ENCODE results near the gene SEMA3B.
"Not testable (repeated sequence)": the region's sequence is repeated elsewhere in the genome, so short reads cannot be mapped to it uniquely, and the experiment has no call there.

The SEMA3B gene

DNA sequence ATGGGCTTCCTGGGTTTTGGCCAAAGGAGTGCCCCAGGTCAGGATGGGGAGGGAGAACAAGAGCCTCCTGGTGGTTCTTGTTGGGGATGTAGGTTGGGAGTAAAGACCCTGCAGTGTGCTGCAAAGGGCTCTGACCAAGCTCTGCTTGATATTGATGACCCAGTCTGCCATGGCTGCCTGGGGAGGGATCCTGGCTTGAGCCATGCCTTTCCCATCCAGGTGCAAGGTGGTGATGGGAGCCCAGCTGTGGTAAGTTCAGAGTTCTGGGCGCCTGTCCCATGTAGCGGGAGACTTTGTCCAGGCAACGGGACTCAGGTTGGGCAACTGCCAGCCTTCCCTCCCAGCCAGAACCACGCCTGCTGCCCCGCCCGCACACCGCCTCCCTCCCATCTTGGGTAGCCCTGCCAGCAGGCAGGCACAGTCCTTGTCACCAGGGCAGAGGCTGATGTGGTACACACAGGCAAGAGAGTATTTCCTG lies 30.4 kb upstream of the SEMA3B start:
- no peak for ATAC-seq

DNA sequence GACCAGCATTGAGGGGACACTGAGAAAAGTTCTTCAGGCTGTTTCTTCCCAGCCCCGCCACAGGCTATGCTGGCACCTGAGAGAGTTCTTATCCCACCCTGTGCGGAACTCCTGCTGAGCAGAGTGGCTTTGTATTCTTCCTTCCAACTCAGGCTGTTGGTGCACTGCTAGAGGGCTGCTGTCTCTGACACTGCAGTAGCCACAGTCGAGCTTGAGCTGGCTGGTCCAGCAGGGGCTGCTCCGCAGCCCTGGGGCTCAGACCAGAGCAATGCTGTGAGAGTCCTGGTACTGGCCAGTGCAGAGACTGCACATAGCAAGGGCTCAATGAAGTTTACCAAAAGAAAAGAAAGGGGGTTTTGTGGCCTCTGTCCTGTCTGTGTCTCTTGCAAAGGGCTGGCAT lies 29.3 kb upstream of the SEMA3B start:
- no peak for ATAC-seq

- ATAC-seq: no peak
Measured at GRCh38 chr3:50241163-50241562, 27.8 kb upstream of the SEMA3B start.

GRCh38 chr3:50241713-50242380 lies 27.1 kb upstream of the SEMA3B start:
- no peak for ATAC-seq

- ATAC-seq: no peak
Measured at GRCh38 chr3:50242381-50242770, 26.6 kb upstream of the SEMA3B start.

GRCh38 chr3:50242851-50243542 lies 25.9 kb upstream of the SEMA3B start:
- no peak for ATAC-seq

- no peak for ATAC-seq
Measured at GRCh38 chr3:50243543-50243895, 25.4 kb upstream of the SEMA3B start.

DNA sequence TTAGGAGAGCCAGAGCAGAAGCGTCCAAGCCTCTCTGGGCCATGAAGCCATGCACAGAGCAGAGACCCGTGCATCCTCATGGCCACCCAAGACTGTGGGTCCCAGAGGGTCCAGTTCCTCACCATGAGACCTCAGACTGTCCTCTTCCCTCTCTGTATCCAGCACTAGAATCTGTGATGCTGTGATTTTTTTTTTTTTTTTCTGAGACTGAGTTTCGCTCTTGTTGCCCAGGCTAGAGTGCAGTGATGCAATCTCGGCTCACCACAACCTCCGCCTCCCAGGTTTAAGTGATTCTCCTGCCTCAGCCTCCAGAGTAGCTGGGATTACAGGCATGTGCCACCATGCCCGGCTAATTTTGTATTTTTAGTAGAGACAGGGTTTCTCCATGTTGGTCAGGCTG lies 24.1 kb upstream of the SEMA3B start:
- not testable (repeated sequence) for ATAC-seq

DNA sequence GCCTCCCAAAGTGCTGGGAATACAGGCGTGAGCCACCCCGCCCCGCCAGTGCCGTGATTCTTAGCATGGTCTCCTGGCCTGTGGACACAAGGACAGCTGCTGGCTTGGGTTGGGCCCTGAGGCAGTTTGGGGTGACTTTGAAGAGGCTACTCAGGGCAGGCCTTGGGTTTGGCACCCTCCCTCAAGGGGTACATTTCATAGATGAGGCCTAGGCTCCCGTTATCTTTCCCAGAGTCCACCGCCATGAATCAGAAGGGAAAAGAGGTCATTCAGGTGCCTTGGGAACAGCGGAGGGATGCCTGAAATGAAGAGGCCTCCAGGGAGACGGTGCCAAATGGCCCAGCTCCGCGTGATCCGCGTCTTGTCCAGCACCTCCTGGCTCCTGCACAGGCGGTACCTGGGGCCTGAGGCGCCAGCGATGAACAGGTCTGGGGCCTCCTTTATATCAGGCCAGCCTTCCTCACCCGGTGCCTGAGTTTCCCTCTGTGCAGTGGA lies 23.6 kb upstream of the SEMA3B start:
- ATAC-seq: no peak

- peak; percentile 79 to 84 for ATAC-seq
Measured at GRCh38 chr3:50245831-50246516, 23.0 kb upstream of the SEMA3B start.

DNA sequence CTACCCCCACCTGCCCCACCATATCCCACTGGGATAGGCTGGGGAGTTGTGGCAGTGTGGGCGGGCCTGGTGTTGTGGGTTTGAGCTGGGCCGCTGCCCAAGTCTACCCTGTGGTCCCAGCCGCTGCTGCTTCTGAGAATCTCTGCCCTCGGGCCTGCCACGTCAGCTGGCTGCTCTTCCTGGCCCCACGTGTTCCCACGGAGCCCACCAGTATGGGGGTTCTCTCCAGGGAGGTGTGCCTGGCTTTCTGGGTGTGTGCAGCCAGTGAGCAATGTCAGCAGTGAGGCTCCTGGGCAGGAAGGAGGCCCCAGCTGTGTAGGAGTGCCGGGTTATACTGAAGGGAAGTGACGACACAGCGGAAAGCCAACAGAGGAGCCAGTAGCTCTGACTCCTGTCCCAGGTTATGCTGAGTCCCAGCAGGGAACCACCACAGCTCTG lies 22.4 kb upstream of the SEMA3B start:
- peak; percentile 89 to 90 for ATAC-seq

GRCh38 chr3:50248387-50248786 lies 20.6 kb upstream of the SEMA3B start:
- ATAC-seq: no peak

DNA sequence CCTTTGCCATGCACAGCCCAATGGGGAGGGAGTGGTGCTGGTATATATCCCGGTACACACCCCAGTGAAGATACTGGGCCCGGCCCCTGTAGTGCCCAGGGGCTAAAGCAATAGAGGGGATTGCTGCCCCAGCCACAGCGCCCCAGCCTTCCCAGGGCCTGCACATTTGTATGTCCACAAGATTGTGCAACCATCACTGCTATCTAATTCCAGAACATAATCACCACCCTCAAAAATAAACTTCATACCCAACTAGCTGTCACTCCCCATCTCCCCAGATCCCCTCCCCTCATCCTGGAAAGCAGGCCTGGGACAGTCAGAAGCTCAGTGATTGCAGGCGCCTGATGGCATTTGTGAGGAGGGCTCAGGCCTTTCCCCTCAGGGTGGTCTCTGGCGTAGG lies 19.5 kb upstream of the SEMA3B start:
- ATAC-seq: no peak

DNA sequence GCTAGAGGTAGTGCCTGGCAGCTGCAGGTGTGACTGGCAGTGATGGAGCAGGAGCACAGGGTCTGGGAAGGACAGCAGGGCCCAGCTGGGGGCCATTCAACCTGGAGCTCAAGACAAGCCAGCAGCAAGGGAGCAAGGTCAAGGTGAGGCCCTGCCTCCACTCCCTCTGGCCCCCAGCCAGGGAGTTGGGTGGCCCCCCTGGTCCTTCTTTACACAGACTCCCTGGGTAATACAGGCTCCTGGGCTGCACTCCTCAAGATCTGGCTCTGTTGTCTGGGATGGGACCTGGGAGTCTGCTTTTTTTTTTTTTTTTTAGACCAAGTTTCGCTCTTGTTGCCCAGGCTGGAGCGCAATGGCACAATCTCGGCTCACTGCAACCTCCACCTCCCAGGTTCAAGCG lies 18.4 kb upstream of the SEMA3B start:
- no peak for ATAC-seq

- ATAC-seq: peak; percentile 44 to 45
Measured at GRCh38 chr3:50251220-50251619, 17.7 kb upstream of the SEMA3B start.

DNA sequence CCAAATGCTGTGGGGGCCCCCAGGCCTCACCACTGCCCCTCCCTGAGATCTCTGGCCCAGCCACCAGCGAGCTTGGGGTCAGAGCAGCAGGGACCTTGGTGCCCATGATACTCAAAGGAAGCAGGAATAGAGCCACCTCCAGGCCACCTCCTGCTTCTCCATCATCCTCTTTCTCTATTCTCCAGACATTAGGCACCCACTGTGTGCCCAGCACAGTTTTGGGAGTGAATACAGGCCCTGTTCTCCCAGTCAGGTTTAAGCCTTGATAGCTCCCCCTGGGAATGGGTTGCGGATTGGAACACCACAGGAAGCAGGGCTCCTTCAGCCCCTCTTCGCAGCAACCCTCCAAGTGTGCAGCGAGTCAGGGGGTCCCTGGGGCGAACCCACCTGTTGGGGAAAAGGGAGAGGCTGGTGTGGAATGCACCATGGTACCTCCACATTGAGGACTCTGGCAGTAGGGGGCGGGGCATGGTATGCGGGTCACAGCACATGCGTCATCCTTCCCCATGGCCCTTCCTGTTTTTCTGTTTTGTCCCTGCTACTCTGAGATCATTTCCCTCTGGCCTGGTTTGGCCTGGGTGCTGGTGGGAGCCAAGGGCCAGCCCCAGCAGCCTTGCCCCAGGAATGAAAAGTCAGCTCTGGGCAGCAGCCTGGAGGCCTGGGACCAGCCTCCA lies 14.2 kb upstream of the SEMA3B start:
- ATAC-seq: no peak

DNA sequence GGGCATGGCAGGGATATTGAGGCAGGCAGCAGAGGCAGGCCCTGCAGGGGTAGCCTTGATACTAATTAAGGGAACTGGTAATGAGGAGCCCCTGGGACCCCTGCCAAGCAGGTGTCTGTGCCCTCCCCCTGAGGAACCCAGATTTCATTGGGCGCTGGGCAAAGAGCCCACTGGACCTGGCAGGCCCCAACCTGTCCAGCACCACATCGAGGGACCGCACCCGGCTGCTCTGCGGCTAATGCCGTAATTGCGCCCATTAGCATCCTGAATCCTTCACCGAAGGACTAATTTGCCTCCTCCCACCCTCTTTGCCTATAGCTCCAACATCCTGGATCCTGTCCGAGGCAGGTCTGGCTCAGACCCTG lies 13.7 kb upstream of the SEMA3B start:
- no peak for ATAC-seq

DNA sequence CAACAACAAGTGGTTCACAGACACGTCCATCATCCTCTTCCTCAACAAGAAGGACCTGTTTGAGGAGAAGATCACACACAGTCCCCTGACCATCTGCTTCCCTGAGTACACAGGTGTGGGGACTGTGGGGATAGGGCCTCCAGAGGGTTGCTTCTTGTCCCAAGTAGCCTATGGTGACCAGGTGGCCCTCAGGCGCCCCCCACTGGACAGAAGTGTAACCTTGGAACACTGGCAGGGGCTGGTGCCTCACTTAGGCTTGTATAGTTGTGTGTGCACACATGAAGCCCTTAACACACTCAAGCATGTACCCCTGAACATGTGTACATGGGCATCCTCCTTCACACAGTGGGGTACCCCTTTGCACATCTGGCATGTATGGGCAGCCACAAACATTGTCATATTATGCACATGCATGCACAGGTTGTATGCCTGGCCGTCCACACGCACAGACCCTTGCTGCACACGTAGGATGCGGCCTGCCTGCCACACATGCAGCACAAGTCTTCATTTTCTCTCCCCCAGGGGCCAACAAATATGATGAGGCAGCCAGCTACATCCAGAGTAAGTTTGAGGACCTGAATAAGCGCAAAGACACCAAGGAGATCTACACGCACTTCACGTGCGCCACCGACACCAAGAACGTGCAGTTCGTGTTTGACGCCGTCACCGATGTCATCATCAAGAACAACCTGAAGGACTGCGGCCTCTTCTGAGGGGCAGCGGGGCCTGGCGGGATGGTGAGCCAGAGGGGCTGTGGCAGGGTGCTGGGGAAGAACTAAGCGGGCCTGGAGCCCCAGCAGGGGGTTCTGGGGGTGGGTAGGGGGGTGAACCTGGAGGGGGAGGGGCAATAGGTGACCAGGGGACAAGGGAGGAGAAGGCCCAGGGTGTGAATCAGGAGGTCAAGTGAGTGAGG lies 11.7 kb upstream of the SEMA3B start:
- ATAC-seq: no peak

DNA sequence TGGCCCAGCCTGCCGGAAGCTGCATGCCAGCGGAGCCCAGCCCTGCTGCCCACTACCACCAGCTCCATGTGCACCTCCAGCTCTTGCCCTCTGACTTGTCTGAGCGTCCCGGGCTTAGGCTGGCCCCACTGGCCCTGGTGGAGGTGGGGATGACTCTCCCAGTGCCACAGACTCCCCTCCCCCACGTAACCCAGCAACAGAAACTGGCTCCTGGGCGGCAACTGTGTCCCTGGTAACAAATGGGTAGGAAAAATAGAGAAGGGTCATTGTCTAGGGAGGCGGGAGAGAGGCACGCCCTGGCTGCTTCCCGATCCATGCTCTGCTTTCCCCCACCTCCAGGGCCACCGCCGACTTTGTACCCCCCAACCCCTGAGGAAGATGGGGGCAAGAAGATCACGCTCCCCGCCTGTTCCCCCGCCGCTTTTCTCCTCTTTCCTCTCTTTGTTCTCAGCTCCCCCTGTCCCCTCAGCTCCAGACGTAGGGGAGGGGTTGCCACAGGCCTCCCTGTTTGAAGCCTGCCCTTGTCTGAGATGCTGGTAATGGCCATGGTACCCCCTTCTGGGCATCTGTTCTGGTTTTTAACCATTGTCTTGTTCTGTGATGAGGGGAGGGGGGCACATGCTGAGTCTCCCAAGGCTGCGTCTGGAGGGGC lies 10.8 kb upstream of the SEMA3B start:
- ATAC-seq: no peak

DNA sequence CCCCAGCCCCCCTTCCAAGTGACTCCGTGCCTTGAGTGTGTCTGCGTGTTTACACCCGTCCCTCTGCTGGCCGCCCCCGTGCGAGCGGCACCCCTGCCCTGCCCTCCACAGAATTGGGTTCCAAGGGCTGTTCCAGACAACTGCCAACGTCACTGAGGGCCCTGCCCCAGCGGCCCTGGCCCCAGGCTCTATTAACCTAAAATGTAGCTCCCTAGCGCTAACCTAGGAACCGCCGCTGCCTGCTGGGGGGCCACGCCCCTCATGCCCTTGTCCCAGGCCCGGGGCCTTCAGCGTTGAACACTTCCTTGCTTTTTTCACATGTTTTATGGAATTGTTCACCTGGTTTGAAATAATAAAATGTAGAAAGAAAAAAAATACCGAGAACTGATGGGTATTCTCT lies 10.0 kb upstream of the SEMA3B start:
- no peak for ATAC-seq

DNA sequence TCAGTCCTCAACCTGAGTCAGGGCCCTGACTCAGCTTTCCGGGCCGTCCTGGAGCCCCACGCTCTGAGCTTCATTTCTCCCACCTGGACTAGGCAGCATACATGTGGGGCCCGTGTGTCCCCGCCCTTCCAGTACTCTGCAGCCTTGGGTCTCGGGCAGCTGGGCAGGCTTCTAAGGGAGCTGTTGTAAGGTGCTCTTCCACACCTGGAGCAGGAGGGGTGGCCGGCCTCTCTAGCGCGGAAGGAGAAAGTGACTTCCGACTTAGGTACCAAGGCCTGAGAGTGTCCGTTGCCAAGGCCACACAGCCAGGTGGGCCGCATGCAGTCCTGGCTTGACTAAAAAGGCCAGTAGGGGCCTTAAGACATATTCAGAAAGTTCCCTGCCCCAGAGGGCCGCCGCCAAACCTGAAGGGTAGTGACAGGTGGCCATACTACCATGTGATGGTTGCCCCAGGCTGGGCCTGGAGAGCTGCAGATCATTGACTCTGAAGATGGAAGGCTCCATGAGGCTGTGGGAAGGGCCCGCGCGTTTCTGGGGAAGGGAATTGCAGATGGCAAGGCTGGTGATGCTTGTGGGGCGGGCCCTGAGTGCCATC lies 9.4 kb upstream of the SEMA3B start:
- peak; percentile 7 to 8 for ATAC-seq

Measured in activated CD4-positive, CD25-positive, alpha-beta regulatory T cell treated with anti-CD3 and anti-CD28 coated beads, Interleukin-2, amount 50 U/mL, for 24 hours (primary cell).